Measurements from ENCODE around the gene GBF1.

The GBF1 gene

DNA sequence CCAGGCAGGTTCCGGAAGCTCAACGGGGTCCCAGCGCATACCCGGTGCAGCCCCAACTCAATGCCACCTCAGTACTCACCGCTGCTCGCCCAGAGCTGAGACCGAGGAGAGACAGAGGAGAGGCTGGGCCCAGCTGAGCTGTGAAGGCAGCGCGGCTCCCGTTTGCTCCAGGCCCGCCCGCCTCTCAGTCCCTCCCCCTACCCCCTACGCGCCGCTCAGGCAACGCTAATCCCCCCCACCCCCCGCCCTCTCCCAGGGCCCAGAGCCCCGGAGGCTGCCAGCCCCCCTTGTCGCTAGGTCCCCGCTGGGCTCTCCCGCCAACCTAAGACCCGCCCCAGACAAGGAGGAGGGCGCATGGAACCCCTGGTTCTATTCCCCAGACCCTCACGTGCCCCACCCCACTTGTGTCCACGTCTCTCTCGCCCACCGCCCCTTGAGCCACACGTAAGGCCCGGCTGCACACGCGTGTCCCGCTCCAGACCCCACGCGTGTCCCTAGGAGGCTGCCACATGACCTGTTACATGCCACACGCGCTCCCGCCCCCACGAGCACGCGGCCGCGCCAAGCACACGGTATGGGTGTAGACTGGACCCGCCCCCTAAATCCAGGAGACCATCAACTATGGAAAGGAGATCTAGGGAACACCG is 173.4 kb downstream of the GBF1 start, which contains the start of gene PSD:
Gene PSD, minus strand, starts transcription at position 164 of the 647 bp plus-strand sequence. CDS start 1,747 bp downstream, outside the sequence.
- no peak for DNase-seq (ENCODE audit: low read depth)
- peak within 1 kb of the TSS; percentile 57 for H3K4me3 ChIP-seq (ENCODE audit: low read depth, low read length)
- TF ChIP-seq CTCF (IDR thresholded peaks at IDR 0.05; ENCODE audit: insufficient read depth, low read depth, low read length, missing control alignments): no peak

DNA sequence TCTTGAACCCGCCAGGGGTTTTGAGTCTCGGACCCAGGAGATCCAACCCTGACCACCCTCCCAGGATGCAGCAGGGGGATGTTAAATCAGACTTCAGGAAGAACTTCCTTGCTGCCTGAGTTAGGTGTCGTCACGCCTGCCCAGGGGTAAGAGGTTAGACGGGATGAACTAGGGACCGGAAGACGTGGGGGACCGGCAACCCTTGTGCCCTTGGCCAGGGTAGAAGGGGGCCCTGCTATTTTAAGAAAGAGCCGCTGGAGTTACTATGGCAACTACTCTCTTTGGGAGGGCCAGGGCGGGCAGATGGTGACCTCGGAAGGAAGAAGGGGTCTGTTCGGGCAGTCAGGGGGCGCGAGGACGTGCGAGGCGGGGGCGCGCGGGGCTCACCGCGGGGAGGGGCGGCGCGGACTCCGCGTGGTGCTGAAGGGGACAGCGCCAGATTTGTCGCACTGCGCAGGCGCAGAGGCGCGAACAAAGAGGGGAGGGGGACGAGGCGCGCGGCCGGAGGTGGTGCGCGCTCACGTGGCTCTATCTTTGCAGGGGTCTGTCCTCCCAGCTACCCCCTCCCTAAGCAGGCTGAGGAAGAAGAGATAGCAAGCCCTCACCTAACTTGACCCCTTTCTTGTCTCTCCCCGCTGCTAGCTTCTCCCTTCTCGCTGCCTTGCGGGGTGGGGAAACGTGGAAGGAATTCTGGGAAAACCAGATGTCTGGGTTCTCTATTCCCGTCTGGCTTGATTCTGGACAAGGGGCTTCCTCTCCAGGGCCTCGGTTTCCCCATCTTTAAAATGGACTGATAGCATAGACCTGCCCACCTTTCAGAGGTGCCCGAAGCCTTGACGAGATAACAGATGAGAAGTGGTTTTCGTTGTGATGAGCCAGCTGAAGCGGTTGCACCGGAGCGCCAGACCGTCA is 174.2 kb downstream of the GBF1 start:
- peak; percentile 47 for DNase-seq (ENCODE audit: low read depth)
- peak overlapping the region; percentile 57 for H3K4me3 ChIP-seq (ENCODE audit: low read depth, low read length)
- no peak for TF ChIP-seq CTCF (IDR thresholded peaks at IDR 0.05; ENCODE audit: insufficient read depth, low read depth, low read length, missing control alignments)

GRCh38 chr10:102420181-102420713 is 174.9 kb downstream of the GBF1 start:
- DNase-seq (ENCODE audit: low read depth): no peak
- H3K4me3 ChIP-seq (ENCODE audit: low read depth, low read length): peak overlapping the region; percentile 57
- no peak for TF ChIP-seq CTCF (IDR thresholded peaks at IDR 0.05; ENCODE audit: insufficient read depth, low read depth, low read length, missing control alignments)

GRCh38 chr10:102420714-102421506 is 175.6 kb downstream of the GBF1 start, which contains the start of gene FBXL15:
TSS of gene FBXL15 (plus strand) at chr10:102420836. CDS start at chr10:102421130, 294 bp downstream.
- H3K4me3 ChIP-seq (ENCODE audit: low read depth, low read length): peak within 1 kb of the TSS; percentile 57
- no peak for TF ChIP-seq CTCF (IDR thresholded peaks at IDR 0.05; ENCODE audit: insufficient read depth, low read depth, low read length, missing control alignments)
- DNase-seq (ENCODE audit: low read depth): peak; percentile 98

DNA sequence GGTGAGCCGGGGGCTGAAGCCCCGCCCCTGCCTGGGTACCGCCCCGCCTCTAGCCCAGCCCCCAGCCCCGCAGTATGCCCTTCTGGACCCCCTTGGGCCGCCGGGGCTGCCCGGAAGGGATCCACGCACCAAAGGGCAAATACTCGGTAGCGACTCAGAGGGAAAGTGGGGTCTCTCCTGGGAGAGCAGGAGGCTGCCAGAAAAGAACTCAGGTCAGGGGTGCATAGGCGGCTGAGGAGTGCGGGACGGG is 176.1 kb downstream of the GBF1 start:
- H3K4me3 ChIP-seq (ENCODE audit: low read depth, low read length): peak overlapping the region; percentile 57
- DNase-seq (ENCODE audit: low read depth): no peak
- TF ChIP-seq CTCF (IDR thresholded peaks at IDR 0.05; ENCODE audit: insufficient read depth, low read depth, low read length, missing control alignments): no peak

- TF ChIP-seq CTCF (IDR thresholded peaks at IDR 0.05; ENCODE audit: insufficient read depth, low read depth, low read length, missing control alignments): no peak
- DNase-seq (ENCODE audit: low read depth): peak; percentile 59
- peak overlapping the region; percentile 57 for H3K4me3 ChIP-seq (ENCODE audit: low read depth, low read length)
These were observed 176.6 kb downstream of the GBF1 start for GRCh38 chr10:102421757-102422512.
